NCI-H1048 (cell line): Measurements from ENCODE around the gene MPZL1.

Experiments
- DNase-seq: peaks from one replicate; lab custom pipeline; 2025; lab: John Stamatoyannopoulos, UW

The MPZL1 gene

DNA sequence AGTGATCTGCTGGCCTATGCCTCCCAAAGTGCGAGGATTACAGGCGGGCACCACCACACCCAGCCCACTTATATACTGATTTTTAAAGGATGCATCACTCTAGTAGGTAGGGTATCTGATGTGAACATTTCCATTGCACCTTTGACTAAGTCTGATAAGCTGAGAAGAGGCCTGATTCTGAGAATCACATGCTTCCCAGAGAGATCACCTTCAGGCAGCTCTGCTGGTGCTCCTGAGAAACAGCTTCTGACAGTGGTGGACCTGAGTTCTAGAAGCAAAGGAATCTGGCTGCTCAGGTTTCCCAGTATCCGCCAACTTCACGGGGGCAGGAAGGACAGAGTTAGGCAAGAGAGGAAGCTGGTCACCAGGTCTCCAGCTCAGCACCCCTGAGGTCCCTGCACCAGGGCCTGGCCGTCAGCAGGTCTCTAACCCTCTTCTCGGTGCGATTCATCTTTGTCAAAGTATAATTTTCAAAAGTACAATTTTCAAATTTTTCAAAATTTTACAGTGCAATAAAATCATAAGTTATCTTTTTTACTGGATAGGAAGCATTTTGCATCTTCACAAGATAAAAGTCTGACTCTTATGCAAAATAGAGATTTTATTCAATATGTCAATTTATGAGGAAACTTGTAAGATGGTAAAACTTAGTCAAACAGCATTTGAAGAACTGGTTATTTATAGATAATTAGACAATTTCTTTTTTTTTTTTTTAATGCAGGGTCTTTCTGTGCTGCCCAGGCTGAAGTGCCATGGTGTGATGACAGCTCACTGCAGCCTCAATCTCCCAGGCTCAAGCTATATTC is 25.8 kb upstream of the MPZL1 start:
- no peak for DNase-seq

DNA sequence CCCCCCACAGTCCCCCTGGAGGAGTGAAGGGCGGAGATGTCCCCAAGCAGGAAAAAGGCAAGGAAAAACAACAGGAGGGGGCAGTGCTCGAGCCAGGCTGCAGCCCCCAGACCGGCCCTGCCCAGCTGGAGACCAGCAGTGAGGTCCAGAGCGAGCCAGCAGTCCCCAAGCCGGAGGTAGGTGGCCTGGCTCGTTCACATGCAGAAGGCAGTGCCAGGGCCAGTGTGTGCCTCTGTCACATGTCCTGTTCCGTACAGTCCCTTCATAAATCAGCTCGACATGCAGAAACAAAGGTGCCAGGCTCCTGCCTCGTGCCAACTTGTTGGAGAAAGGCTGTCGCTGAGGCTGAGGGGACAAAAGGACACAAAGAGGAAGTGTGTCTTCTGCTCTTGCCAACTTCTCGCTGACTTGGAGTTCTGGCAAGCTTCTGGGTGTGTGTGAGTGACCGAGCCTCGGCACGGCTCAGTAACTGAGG is 24.1 kb upstream of the MPZL1 start:
- DNase-seq: no peak

DNA sequence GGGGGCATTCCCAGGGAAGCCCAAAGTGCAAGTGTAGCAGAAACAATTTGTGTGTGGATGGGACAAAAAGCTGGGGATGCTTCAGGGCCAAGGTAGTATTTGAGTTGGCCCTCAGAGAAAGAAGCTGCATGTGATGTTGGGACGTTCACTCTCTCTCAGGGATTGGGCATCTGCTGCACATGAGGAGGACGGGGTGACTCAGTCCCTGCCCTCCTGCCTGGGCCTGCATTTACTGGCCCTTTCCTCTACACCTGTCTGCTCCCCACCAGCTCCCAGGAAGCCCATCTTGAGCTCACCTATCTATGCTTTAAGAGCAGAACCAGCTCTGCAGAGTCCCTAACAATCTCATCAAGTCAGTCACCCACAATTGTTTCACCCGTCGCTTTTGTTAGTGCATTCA is 23.5 kb upstream of the MPZL1 start:
- no peak for DNase-seq

DNA sequence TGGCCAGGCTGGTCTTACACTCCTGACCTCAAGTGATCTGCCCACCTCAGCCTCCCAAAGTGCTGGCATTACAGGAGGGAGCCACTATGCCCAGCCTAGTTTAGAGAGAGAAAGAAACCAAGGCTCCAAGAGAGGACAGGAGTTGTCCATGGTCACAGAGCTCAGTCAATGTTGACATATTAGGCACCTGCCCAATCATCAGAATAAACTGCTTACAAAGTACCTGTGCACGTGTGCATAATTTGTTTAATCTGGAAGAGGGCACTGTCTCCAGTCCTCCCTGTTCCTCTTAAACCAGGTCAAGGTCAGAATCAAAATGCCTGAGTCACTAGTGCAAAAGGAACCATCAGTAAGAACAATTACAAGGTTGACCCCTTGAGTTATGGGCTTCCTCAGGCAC is 20.3 kb upstream of the MPZL1 start:
- no peak for DNase-seq

DNA sequence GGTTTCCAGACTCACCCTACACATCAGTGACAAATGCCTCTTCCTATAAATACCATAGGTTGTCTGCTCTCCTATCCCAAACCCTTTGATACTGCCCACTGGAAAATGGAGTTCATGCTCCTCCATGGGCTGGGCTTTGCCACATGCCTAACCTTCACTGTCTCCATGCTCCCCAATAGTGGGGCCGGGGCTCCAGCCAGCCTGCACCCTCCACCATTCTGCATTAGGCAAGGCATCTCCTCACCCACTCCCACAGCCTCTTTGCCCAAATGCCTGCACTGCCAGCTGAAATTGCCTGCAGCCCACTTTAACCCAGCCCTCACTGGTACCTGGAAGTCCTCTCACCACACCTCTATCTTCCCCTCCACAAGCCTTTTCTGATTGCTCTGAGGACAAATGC is 18.2 kb upstream of the MPZL1 start:
- no peak for DNase-seq

DNA sequence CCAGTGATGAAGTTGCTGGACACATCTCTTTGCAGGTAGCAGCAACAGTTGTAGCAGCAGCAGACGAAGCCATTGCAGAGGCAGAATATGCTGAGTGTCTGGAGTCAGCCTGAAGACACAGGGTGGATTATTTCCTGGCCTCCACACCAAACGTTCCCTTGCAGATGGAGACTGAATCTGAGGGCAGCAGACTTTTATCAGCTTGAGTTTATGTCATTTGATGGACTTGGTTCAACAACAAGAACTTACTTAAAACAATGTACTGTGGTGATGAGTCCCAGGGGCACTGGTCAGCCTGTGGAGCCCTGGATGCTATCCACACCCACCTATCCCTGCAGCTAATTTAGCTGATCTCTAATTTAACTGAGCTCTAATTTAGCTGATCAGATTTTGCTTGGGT is 17.1 kb upstream of the MPZL1 start:
- DNase-seq: no peak

DNA sequence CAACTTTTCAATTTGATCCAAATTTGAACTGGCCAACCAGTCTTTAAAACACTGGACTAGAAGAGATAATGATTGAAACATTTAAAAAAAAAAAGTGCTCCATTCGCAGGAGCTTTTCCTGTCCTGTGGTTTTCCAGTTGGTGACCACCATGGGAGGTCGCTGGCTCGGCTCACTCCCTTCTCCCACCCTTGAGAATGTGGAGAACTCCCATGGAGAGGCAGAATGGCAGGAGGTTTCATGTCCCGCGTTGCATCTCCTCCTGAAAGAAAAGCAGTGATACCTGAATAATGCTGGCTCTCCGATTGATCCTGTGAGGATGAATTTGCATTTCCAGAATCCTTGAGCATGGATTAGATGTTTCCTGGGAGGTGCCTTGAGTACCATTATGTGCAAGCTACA is 16.5 kb upstream of the MPZL1 start:
- DNase-seq: no peak

DNA sequence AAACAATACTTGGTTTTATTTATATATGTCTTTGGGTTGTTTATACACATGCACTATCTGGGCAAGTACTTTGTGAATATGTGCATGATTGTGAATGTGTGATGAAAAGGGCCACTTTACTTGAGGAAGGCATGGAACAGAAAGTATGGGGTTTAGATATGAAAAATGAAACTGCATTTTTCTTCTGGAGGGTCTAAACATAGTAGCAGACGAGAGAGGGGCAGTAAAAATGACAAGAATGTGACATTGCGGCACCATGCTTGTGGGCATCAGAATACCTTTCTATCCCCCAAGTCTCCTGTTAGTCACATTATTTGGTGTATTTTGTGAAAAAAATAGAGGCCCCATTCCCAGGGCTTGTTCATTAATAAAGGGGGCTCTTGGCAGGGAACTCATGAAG is 15.4 kb upstream of the MPZL1 start:
- no peak for DNase-seq

DNA sequence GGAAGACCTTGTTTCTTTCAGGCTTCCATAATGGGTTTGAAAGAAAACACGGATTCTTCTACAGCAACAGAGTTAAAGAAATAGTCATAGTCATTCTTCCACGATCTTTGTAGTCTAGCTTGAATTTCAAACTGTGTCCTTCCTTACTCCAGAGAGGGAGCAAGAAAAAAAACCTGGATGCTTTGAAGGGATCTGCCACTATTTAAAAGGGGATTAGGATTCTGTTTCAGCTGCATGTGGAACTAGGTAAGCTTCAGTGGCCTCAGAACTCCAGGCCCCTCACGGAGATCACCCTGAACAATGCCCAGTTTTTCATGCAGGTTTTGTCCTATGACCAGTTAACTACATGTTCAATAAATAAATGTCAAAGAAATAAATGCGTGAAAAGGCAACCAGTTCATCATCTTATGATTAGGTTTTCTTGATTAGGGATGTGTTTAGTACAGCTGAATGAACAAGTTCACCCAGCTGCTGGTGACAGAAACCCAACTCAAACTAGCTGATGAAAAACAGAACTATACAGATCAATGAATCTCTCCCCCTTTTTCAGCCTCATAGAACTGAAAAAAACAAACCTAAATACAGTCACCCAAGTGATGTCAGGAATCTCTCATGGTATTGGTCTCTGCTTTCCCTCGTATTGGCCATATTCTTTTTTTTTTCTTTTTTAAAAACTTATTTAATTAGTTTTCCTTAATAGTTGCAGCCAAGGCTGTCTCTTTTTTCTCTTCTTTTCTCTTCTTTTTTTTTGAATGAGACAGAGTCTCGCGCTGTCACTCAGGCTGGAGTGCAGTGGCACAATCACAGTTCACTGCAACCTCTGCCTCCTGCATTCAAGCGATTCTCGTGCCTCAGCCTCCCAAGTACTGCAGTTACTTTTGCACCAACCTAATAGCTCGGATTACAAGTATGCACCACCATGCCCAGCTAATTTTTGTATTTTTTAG is 14.6 kb upstream of the MPZL1 start:
- DNase-seq: no peak

DNA sequence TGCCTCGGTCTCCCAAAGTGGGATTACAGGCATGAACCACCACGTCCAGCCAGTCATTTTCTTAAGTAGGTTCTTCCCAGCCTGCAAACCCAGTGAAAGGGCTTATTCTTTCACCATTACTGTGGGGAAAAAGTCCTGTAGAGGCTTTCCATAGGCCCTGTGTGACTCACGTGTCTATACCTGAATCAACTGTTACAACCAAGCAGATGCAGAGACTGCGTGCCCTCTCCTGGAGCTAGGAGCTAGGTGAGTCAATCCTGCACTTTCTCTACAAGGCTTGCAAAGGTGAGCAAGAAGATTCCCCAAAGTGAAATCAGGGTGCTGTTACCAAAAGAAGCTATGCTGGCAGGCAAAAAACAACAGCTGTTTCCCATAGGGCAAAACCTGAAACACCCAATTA is 13.8 kb upstream of the MPZL1 start:
- no peak for DNase-seq

DNA sequence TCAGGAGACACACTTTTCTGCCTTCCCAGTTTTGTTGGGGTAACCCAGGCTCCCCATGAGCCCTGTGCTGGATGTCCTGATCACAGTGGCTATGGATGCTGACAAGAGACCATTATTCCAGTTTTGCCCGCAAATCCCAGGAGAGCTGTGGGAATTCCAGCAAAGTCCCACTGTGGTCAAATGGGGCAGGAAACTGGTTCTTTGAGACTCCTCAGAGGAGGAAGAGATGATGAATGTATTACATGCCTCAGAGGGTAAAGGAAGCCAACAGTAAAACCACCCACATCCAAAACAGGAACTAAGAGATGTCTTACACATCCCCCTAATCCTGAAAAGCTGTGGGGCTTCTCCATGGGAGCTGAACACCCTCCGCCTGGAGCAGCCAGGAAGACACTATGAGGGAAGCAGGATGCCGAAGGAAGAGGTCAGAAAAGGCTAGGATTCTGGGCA is 12.8 kb upstream of the MPZL1 start:
- no peak for DNase-seq

DNA sequence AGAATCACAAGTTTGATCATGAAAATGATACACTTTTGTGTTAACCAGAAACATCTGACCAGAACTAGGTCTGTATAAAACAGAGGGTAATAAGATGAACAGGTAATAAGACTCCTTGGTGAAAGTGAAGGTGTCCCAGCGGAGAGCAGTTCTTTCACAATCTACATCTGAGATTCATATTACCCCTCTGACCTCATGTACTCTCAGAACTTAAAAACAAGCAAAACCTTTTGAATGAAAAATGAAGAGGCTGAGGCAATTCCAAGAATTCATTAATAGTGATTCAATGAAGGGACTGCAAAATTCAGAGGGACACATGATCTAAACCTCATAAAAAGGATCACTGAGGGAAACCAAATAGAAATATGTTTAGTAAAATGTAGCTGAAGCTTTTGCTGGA is 10.9 kb upstream of the MPZL1 start:
- DNase-seq: no peak

DNA sequence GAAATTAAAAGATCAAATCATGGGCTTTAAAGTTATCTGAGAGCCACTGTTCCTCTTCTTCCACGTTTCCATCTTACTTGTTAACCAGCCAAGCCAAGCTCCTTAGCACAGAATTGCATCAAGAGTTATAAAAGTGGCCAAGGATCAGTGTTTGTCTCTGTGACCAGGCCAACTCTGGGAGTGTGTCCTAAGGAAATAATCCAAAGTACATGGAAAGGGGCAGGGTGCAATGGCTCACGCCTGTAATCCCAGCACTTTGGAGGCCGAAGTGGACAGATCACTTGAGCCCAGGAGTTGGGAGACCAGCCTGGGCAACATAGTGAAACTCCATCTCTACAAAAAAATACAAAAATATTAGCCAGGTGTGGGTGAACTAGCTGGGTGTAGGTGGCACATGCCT is 10.0 kb upstream of the MPZL1 start:
- no peak for DNase-seq

DNA sequence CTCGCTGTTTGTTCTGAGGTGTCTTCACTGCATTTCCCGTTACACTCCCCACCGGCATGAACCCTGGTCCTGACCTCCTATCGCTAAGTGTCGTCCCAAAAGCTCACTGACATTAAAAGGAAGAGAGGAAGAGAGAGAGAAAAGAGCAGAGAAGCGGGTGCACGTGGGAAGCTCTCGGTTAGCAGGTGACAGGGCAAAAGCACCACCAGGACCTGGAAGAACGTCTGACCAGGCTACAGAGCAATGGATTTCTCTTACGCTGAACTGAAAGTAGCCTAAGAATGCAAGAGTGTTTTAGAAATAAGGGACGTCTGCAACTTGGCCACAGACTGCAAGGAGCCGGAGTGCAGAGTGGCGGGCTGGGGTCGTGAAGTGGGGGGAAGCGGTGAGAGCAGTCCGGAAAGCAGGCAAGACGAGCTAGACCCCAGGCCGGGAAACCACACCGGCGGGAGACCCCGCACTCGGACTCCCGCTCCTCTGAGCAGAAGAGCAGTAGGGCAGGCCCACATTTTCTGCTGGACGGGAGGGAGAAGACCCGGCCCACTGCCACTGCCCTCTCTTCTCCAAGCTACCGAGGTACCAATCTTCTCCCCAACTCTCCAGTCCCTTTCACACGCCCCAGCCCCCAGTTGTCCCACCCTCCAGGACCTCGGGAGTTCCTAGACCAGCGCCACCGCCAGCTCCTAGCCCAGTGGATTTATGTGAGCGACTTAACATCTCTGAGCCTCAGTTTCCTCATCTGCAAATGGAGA is 8.3 kb upstream of the MPZL1 start:
- DNase-seq: no peak

DNA sequence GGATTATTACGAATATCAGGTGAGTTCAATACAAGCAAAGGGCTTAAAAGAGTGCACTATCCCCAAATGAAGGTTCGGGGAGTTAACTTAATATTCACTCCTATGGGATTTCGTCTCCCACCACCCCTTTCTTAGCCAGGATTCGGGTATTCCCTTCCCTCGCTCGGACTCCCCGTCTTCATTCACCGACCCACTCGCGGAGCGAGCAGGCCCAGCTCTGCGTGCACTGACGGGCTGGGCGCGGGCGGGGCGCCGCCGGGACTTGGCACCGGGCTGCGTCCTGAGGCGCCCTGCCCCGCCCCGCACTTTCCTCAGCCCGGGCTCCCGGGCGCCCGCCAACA is 7.7 kb upstream of the MPZL1 start:
- no peak for DNase-seq

DNA sequence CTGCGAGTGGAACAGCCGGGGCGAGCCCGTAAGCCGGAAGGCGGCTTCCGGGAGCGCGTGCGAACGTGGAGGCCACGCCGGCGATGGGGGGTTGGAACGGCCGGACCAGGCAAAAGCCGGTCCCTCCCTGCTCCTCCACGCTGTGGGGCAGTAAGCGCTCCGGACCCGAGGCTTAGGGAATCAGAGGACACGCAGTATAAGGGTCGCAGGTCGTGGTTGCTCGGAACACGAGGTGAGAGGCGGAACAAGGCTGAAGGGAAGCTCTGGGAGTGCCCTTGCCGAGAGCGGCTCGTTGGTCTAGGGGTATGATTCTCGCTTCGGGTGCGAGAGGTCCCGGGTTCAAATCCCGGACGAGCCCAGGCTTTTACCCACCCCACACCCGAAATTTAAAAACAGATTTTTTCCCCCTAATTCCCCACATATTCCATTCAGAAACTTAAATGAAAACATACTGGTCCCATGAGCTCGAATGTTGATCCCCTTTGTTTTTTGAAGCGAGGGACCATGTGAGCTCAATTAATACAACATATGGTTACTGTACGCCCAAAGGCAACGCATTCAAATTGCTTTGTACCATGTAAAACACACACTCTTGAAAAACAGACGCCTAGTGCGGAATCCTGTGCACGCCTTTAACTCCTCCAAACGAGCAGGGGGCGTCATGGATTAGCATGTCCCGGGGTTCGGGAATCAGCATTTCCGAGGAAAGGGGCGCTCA is 7.2 kb upstream of the MPZL1 start:
- peak; percentile 68 for DNase-seq

DNA sequence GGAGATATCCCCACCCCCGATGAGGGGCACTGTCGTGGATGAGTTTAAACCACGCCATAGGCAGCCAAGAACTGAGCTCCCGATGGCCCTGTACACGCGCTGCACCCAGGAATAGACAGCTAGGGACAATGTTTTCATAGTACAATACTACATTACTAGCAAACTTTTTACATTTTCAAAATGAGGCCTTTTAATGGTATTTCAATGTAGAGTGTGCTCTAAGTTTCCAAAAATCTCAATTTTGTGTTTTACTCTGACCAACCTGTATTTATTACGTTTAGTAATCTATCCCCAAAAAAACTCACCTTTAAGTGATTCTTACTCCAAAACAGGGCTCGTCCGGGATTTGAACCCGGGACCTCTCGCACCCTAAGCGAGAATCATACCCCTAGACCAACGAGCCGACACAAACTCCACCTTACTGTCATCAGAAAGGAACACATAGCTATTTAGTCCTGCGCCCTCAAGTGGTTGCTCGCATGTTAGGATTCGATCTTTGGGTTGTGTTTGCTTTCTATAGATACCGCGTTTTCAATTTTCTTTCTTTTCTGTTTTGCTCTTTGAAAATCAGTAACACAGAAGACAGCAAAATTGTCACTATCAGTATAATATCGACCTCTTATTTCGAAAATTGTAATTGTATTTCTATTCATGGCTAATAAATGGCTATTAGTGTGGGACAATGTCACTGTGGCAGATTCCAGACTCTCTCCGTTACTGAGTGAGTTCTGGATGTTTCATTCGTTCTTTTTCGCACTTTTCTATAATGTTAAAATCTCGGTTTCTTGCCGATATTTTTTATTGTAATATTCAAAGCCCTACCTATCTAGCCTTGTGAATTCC is 6.4 kb upstream of the MPZL1 start:
- DNase-seq: peak; percentile 78

DNA sequence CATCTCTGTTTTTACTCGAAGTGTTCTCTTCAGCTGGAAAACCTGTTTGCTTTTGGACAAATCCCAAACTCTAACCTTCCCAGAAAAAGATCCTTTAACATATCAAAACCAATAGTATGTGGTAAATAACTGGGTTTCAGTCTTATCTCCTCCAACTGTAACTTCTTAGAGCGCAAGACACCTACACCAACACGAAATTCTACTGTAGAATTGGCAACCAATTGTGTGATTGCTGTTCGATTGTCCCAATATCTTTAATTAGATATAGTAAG is 5.8 kb upstream of the MPZL1 start:
- DNase-seq: no peak

DNA sequence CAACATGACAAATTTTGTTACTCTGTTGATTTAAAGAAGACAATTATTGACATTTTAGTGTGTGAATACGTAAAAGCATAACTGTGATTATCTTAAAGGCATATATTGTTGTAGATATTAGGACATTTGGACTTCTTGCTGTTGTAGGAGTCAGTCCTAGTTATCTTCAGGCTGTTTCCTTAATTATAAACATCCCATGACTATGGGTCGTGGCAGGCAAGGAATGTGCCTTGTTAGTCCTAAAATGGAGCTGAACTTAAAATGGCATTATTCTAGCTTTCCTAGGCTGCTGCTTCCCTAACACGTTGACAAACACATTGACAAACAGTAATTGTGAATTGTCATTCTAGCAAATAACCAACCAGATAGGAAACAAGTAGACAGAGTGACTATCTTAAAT is 4.4 kb upstream of the MPZL1 start:
- DNase-seq: no peak

DNA sequence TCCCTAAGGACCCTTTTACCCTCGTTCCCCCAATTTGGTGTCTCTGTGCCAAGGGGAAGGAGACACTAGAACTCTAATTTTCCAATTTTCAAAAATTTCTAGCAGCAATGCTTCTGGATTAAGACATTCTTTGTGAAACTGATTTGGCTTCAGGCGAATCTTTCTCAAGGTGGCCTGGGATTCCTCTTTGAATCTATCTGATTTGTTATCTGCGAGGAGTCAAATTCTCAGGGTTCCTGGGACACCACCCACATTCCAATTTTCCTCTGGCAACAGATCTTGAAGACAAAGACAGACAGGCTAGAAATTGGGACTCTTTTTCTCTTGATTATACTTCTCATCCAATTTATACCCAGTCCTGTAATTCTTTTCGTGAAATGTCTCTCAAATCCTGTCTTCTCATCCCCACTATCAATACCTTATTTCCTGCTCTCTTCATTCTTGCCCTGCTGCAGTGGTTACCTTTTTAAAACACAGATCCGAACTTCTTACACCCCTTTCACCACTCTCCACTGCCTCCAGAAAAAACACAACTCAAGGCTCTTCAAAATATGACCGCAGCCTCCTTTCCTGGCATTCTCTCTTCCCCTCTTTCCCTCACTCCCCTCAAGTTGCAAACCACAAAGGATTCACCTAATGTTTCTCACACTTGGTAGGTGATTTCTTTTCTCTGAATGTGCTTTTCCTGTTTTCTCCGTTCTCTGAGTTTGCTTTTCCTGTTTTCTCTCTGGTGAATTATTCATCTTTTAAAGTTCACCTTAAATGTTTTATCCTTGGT is 2.7 kb upstream of the MPZL1 start:
- no peak for DNase-seq
